ENCODE results near the gene FIG4. TPM values are rescaled to one million over a fixed set of nuclear protein-coding genes. Genes with fewer than 3 reads are reported as not detected.

Gene FIG4
- total RNA-seq, 1 experiment from 2014 or later, result 5.7 TPM

DNA sequence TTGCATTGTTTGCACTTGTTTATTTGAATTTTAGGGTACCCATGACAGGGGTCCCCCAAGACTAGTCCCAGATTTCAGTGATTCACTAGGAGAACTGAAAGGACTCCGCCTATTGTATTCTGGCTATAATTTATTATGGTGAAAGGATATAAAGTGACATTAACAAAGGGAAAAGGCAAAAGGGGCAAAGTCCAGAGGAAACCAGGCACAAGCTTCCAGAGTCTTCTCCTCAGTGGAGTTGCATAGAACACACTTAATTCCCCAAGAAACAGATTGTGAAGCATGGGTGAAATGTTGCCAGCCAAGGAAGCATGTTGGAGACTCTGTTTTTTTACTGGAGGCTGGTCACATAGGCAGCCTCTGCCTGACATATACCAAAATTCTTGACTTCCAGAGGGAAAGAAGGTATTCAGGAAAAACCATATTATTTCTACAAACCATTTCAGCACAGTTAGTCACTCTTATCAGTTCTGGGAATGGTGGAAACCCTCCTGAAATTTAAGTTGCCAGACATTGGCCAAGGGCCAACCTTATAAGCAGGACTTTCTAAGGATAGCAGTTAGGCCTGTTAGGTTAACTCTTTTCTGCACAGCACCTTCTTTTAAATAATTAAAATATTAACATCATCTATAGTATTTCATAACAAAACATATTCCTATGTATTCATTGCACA lies 71.8 kb downstream of the FIG4 start:
- CTCF ChIA-PET, result no interaction called here
- intact Hi-C loops (cut with micrococcal nuclease), result no loop called here
- POLR2A ChIA-PET (ENCODE audit: unreplicated experiment), result no interaction called here
- ATAC-seq (no peak), DNase-seq (no peak)
- Histone ChIP-seq H3K27me3 (ENCODE audit: low read length) (no peaks in the 10 kb centered on the region), H3F3A (ENCODE audit: low read length, unreplicated experiment) (no peaks in the 10 kb centered on the region), H3K9me3 (ENCODE audit: low read length) (no peaks in the 10 kb centered on the region), H3K79me2 (ENCODE audit: low read length) (no peaks in the 10 kb centered on the region), H2AFZ (ENCODE audit: low read length) (no peak overlapping the region), H3K9ac (ENCODE audit: low read length) (no peak overlapping the region), H4K20me1 (ENCODE audit: low read length) (no peaks in the 10 kb centered on the region), H3K9me2 (replicated peaks; ENCODE audit: low read length) (no peaks in the 10 kb centered on the region), H3K36me3 (ENCODE audit: low read depth, low read length) (no peaks in the 10 kb centered on the region), H3K4me1 (ENCODE audit: insufficient read depth, low read length) (peaks cover 18% of the 10 kb centered on the region), H3K4me2 (ENCODE audit: low read length) (no peak overlapping the region), H3K4me3 (ENCODE audit: low read length) (no peak overlapping the region), H3K27ac (ENCODE audit: low read length) (no peak overlapping the region)
- BruUV-seq (replicated peaks), result no TSS peak
- TF ChIP-seq, protein P1, sequence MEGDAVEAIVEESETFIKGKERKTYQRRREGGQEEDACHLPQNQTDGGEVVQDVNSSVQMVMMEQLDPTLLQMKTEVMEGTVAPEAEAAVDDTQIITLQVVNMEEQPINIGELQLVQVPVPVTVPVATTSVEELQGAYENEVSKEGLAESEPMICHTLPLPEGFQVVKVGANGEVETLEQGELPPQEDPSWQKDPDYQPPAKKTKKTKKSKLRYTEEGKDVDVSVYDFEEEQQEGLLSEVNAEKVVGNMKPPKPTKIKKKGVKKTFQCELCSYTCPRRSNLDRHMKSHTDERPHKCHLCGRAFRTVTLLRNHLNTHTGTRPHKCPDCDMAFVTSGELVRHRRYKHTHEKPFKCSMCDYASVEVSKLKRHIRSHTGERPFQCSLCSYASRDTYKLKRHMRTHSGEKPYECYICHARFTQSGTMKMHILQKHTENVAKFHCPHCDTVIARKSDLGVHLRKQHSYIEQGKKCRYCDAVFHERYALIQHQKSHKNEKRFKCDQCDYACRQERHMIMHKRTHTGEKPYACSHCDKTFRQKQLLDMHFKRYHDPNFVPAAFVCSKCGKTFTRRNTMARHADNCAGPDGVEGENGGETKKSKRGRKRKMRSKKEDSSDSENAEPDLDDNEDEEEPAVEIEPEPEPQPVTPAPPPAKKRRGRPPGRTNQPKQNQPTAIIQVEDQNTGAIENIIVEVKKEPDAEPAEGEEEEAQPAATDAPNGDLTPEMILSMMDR (conservative IDR thresholded peaks at IDR 0.05; ENCODE audit: low read depth, low read length), result no peak

DNA sequence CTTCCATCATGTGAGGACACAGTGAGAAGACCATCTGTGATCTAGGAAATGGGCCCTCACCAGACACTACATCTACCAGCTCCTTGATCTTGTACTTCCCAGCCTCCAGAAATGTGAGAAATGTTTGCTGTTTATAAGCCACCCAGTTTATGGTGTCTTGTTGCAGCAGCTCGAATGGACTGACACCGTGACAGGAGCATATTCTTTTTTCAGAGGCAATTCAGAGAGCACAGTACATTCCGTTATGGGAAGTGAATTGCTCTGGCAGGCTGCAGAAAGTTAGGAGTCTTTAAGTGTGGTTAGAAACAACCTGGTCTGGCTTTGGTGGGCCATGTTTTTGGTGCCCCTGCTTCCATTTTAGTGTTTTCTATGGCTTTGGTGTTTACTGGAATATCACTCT lies 75.1 kb downstream of the FIG4 start:
- H4K20me1 ChIP-seq (ENCODE audit: low read length), result no peaks in the 10 kb centered on the region
- H3F3A ChIP-seq (ENCODE audit: low read length, unreplicated experiment), result no peaks in the 10 kb centered on the region
- POLR2A ChIA-PET (ENCODE audit: unreplicated experiment), result interaction anchor here (0.6 kb wide), 1 partner anchor 320 kb away, joined by 3 read pairs; no protein-coding TSS in a partner anchor
- no peak for ATAC-seq
- H3K36me3 ChIP-seq (ENCODE audit: low read depth, low read length), result no peaks in the 10 kb centered on the region
- peaks cover 12% of the 10 kb centered on the region for H3K4me1 ChIP-seq (ENCODE audit: insufficient read depth, low read length)
- H3K27me3 ChIP-seq (ENCODE audit: low read length), result no peaks in the 10 kb centered on the region
- H3K4me2 ChIP-seq (ENCODE audit: low read length), result no peak overlapping the region
- H3K4me3 ChIP-seq (ENCODE audit: low read length), result no peak overlapping the region
- H3K9ac ChIP-seq (ENCODE audit: low read length), result no peak overlapping the region
- DNase-seq, result no peak
- no peaks in the 10 kb centered on the region for H3K9me3 ChIP-seq (ENCODE audit: low read length)
- no peaks in the 10 kb centered on the region for H3K79me2 ChIP-seq (ENCODE audit: low read length)
- no peak for TF ChIP-seq EZH2phosphoT487 (IDR thresholded peaks at IDR 0.05; ENCODE audit: borderline replicate concordance, low read length)
- TF ChIP-seq, protein P1 (conservative IDR thresholded peaks at IDR 0.05; ENCODE audit: low read depth, low read length), result no peak
- no peak for TF ChIP-seq EZH2 (IDR thresholded peaks at IDR 0.05; ENCODE audit: low read length, unreplicated experiment)
- BruUV-seq (replicated peaks), result no TSS peak
- H2AFZ ChIP-seq (ENCODE audit: low read length), result no peak overlapping the region
- CTCF ChIA-PET, result no interaction called here
- no peaks in the 10 kb centered on the region for H3K9me2 ChIP-seq (replicated peaks; ENCODE audit: low read length)
- intact Hi-C loops (cut with micrococcal nuclease), result no loop called here
- no peak overlapping the region for H3K27ac ChIP-seq (ENCODE audit: low read length)

DNA sequence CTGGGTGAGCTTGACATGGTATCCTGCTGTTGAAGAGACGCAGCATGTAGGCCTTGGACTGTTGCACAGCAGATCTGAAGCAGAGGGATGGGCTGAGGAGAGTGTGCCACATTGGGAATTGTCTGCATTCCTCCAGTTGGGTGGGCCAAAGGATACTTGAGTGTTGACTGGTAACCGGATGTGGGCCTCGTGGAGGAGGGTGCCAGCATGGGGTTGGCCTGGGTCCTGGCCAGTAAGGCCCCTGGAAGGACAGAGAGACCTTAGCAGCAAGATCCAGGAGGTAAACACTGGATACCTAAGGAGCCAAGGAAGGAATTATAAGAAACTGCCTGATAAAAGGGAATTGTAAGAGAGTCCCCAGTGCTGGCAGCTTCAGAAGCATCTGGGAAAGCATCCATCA lies 76.9 kb downstream of the FIG4 start:
- no TSS peak for BruUV-seq (replicated peaks)
- Histone ChIP-seq H3F3A (ENCODE audit: low read length, unreplicated experiment) (no peaks in the 10 kb centered on the region), H3K27ac (ENCODE audit: low read length) (peak overlapping the region; percentile 76), H3K27me3 (ENCODE audit: low read length) (no peaks in the 10 kb centered on the region), H3K4me1 (ENCODE audit: insufficient read depth, low read length) (peaks cover 24% of the 10 kb centered on the region), H3K79me2 (ENCODE audit: low read length) (no peaks in the 10 kb centered on the region), H4K20me1 (ENCODE audit: low read length) (no peaks in the 10 kb centered on the region), H2AFZ (ENCODE audit: low read length) (no peak overlapping the region), H3K36me3 (ENCODE audit: low read depth, low read length) (no peaks in the 10 kb centered on the region), H3K4me2 (ENCODE audit: low read length) (no peak overlapping the region), H3K9me2 (replicated peaks; ENCODE audit: low read length) (no peaks in the 10 kb centered on the region), H3K4me3 (ENCODE audit: low read length) (no peak overlapping the region), H3K9ac (ENCODE audit: low read length) (peak overlapping the region; percentile 34; the same call in 1 of the 2 replicates), H3K9me3 (ENCODE audit: low read length) (no peaks in the 10 kb centered on the region)
- peak; percentile 38 for ATAC-seq
- DNase-seq, result peak; percentile 47
- CTCF ChIA-PET, result no interaction called here
- TF ChIP-seq EZH2phosphoT487 (IDR thresholded peaks at IDR 0.05; ENCODE audit: borderline replicate concordance, low read length), result no peak
- intact Hi-C loops (cut with micrococcal nuclease), result no loop called here
- POLR2A ChIA-PET (ENCODE audit: unreplicated experiment), result no interaction called here

All from PC-3 (cell line).